D341Med (cell line): ENCODE data around the gene RAB3C.

Experiments used
- DNase-seq: peaks from one replicate; pipeline ENCODE4 v3.0.0; 2012; ENCODE audit warnings: low spot score

The RAB3C gene

DNA sequence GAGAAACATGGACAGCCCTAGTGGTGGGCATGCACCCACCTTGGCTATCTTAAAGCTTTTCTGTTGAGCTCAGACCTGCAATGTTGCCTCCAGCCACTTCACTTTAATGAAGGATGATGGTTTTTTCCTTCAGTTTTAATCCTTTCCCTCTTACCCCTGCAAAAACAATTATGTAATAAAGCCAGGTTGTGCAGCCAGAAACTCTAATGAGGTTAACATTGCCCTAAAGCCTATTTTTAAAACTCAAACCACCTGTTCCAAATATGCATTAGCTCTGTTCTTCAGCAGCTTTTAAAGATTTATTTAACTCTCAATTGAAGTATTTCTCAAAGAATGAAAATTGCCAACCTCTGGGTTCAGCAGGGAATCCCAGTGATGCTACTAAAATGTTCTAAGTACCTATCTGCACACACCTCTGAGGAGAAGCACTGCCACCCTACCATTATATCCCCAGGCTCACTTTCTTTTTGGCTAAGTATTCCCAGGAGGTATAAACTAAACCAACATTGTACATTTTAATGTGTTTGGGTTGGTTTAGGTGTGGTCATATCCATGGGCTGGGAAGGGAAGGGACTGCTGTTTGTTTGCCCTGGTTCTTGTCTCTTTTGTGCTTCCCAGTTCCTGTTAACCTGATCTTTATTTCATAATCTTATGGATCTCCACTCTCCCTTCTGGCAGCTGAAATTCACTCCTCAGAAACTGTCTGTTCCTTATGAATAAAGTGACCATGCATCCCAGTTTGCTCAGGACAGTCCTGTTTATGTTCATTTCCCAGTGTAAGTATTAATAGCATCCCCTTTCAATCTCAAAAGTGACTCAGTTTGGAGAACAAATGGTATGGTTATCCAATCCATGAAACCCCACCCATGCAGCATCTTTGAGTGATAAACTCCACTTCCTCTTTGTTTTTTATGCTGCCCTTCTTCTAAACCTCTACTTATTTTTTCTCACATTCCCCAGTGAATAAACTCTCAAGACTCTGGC lies 251.7 kb downstream of the RAB3C start:
- no peak for DNase-seq

GRCh38 chr5:58836351-58836750 lies 253.5 kb downstream of the RAB3C start:
- DNase-seq: no peak

DNA sequence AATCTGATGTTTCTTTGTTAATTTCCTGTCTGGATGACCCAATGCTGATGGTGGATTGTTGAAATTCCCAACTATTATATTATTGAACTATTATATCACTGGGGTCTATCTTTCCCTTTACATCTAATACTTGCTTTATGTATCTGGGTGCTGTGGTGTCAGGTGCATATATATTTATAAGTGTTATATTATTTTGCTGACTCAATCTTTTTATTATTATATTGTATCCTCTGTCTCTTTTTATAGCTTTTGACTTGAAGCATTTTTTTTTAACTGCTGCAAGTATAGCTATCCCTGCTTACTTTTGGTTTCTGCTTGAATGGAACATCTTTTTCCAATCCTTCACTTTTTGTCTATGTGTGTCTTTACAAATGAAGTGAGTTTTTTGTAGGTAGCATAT lies 255.9 kb downstream of the RAB3C start:
- DNase-seq: no peak

DNA sequence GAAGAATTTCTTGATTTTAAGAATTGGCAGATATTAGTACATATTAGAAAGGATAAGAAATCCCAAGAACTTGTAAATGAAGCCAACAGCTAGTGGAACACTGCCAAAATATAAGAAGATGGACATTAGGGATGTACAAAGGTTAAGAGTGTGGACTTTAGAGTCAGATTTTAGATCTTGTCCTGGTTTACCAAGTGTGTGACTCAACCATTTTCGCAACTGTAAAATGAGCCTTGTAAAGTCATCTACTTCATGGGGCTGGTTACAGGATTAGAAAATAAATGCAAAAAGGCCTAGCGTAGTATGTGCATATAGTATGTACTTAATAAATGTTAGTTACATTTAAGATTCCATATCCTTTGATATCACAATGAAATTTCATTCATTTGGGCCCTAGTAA lies 260.0 kb downstream of the RAB3C start:
- DNase-seq: no peak

GRCh38 chr5:58844395-58844794 lies 261.5 kb downstream of the RAB3C start:
- DNase-seq: no peak

- DNase-seq: no peak
Observed at GRCh38 chr5:58847041-58847440, 264.2 kb downstream of the RAB3C start.

DNA sequence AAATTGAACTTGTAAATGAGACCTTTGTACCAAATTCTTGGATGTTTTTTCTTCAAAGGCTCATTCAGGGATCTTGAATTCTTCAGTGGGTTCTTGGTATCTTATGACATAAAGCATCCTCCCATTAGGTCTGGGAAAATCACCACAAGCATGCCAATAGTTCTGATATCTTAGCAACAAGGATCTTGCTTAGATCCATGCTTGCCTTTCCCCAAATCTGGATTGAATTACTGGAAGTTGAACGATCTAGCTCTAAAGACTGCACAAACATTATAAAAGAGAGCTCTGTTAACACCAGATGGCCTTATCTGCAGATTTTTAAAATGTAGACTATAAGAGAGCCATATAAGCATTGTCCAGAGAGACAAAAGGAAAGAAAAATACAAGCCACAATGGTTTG lies 266.3 kb downstream of the RAB3C start:
- DNase-seq: no peak

GRCh38 chr5:58849921-58850667 lies 267.2 kb downstream of the RAB3C start:
- DNase-seq: peak; percentile 60

DNA sequence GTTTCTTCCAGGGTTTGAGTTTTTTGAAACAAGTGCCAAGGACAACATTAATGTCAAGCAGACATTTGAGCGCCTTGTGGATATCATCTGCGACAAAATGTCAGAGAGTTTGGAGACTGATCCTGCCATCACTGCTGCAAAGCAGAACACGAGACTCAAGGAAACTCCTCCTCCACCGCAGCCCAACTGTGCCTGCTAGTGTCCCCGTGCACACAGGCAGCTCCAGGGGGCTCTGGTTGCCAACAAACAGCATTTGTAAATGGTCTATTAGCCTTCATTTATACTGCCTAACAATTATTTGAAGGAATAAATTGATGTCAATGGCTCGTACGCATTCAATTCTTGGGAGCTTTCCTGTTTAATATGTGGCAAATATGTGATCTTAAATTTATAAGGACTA lies 268.3 kb downstream of the RAB3C start:
- DNase-seq: no peak

- no peak for DNase-seq
Observed at GRCh38 chr5:58851571-58851970, 268.7 kb downstream of the RAB3C start.

- no peak for DNase-seq
Observed at GRCh38 chr5:58852566-58852965, 269.7 kb downstream of the RAB3C start.

GRCh38 chr5:58854441-58854840 lies 271.6 kb downstream of the RAB3C start:
- no peak for DNase-seq

DNA sequence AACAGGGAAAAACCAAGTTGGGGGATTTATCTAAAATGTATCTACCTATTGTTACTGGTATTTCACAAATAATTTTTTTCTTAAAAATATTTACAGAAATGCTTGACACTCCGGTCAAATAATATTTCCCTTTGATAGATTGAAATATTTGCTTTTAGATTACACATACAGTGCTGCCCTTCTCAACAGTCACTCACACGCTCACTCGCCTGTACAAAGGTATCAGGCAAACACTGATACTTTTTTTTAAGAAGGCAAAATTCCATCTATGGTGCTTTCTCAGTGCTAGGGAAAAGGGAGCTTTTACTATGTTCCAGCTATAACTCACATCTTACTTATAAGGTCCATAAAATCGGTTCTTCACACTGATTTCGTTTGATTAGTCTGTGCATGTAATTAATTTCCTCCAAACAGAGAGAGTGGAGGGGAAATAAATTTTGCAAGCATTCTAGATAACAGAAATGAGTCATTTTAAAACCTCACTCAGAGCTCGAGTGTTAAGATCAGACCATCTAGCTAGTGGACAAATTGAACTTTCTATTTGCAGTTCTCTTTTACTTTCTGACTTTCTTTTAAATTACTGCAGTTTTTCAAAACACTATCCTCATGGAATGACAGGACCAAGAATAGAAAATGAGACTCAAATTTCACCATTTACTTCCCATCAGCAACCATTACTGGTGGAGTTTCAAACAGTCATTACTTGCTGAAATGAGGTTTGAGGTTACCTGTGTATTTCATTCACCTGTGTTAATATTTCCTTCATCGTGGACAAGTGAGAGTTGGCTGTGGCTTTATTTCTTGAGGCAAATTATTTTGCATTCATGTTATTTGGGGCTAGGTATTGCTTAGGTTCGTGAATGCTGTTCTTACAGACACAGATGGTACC lies 273.2 kb downstream of the RAB3C start:
- DNase-seq: no peak

DNA sequence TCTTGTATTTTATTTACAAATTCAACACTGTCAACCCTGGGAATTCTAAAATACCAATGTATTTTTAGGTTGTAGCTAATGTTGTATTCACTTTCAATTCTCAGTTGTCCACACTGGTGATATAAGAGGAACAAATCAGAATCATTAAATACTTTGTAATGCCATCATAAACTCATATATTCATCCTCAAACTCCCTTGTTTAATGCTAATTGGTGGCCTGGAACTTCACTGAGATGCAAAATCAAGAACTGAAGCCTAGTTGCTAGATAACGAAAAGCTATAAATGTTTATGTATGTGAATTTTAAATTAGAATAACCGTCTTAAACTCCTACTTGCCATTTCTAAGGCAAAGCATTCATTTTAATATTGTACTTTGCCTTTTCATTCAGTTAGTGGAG lies 274.7 kb downstream of the RAB3C start:
- DNase-seq: no peak

- DNase-seq: no peak
Observed at GRCh38 chr5:58860680-58861079, 277.8 kb downstream of the RAB3C start.

- no peak for DNase-seq
Observed at GRCh38 chr5:58868931-58869330, 286.1 kb downstream of the RAB3C start.

DNA sequence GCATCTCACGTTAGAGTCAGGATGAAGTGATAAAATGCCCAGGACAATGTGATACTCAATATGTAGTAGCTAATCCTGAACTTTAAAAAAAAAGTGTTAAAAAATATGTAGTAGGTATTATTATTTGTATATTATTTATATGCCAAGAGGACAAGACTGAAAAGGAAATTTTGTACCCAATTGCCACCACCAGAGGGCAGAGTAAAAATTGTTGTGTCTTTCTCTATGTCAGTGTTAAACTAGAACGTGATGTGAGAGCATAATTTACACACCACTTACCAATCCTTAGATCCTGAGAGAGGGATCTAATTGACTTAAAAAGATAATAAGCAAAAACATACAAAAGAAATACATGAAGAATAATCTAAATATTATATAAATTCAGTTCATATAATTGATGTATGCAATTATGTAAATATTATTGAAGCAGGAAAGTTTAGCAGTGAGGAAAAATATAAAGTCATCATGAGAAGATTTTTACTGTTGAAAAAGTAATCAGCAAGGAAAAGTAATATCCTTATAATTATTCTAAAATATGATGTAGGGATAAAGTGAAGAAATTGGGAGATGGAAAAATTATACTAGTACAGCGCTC lies 288.9 kb downstream of the RAB3C start:
- DNase-seq: no peak

DNA sequence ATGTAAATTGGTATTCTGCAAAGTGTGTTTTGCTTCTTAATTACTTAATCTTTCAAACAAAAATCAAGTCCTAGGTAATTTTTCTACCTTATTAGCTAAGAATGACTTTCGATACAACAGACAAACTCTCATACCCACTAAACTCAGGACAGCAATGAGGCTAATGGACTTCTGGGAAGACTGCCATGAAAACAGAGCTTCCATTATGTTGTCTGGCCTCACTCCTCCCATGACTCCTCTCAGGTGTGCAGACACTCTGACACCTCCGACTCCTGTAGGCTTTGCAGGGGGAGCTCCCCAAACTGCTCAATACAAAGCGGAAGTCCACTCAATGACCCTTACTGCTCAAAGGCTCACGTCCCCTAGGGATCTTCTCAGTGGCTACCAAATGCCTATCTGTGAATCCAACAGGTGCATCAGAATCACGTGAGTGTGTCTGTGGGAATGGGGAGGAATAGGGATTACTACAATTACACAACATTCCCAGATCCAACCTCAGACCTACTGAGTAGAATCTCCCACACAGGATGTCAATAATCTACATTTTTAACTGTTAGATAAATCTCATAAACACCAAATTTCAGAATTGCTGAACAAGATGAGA lies 289.9 kb downstream of the RAB3C start:
- no peak for DNase-seq

DNA sequence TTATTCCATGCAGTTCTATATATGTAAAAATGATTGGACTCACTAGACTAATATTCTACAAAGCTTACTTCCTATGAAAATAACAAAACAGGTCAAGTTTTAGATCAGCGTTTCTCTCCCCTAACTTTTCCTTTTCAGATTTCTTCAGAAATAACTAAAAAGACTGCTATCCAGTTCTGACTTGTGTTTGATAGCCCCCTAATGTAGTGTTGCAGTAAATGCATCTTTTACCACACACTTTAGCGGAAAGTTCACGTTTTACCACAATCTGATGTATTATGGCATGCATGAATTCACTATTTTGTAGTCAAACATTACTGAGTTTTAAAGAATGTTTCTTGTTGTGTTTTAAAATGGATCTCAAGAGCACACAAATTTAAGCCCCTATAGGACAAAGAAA lies 292.7 kb downstream of the RAB3C start:
- no peak for DNase-seq

DNA sequence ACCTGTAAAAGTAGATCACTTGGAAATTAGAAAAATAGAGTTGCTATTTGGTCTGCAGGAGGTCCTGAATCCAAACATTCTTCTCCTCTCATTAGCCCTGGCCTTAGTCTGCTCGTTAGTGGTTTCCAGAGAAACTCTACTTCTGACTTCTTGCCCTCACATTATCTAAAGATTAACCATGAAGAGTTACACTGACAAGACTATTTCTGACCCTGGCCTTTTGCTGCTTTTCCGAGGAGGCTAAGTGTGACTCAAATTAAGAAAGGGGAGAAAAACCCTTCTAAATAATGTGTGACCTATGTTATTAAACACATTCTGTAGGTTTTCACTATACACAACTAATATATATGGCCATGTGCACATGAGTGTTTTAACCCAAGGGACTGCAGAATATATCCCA lies 302.4 kb downstream of the RAB3C start:
- DNase-seq: no peak
